ENCODE measurements around the gene DUSP5.

- TF ChIP-seq PBX3 (CRISPR knock-in tag; IDR thresholded peaks at IDR 0.05) (no peak), ZNF501 (tag by site-specific recombination; IDR thresholded peaks at IDR 0.05) (no peak), ZNF18 (tag by site-specific recombination; IDR thresholded peaks at IDR 0.05) (no peak), CTCF (tag by site-specific recombination; IDR thresholded peaks at IDR 0.05) (no peak), SALL2 (tag by site-specific recombination; IDR thresholded peaks at IDR 0.05; ENCODE audit: borderline replicate concordance) (no peak), ZNF548 (tag by site-specific recombination; IDR thresholded peaks at IDR 0.05) (no peak), BCL11A (tag by site-specific recombination; IDR thresholded peaks at IDR 0.05; ENCODE audit: low read depth) (no peak), ZSCAN18 (tag by site-specific recombination; IDR thresholded peaks at IDR 0.05) (no peak), ZBTB1 (tag by site-specific recombination; IDR thresholded peaks at IDR 0.05) (no peak)
These were observed 27.1 kb downstream of the DUSP5 start for GRCh38 chr10:110524859-110525232.
